H9 (cell line): ENCODE measurements around the gene SH3GL1. TPM values are rescaled to one million over a fixed set of nuclear protein-coding genes. Genes with fewer than 3 reads are reported as not detected.

Experiments used
- DNase-seq: peaks from one replicate; pipeline ENCODE4 v3.0.0-alpha.2; 2017
- H2AFZ ChIP-seq: one replicate; pipeline ENCODE4 v1.6.1; 2013; ENCODE audit warnings: mild to moderate bottlenecking, low read length, control low read depth, moderate library complexity
- H2AK5ac ChIP-seq: 2 replicates; pipeline ENCODE4 v1.6.1; 2013; ENCODE audit warnings: low read length, control low read depth, mixed read lengths; ENCODE audit not compliant: insufficient read length
- H2BK120ac ChIP-seq: one replicate; pipeline ENCODE4 v1.6.1; 2013; ENCODE audit warnings: low read depth, mild to moderate bottlenecking, low read length, control low read depth, inconsistent platforms; ENCODE audit not compliant: poor library complexity, severe bottlenecking
- H2BK12ac ChIP-seq: 2 replicates; pipeline ENCODE4 v1.6.1; 2013; ENCODE audit warnings: low read length, control low read depth, mixed read lengths, low read depth; ENCODE audit not compliant: insufficient read length
- H2BK15ac ChIP-seq: 2 replicates; pipeline ENCODE4 v1.6.1; 2013; ENCODE audit warnings: low read depth, low read length, control low read depth
- H2BK20ac ChIP-seq: one replicate; pipeline ENCODE4 v1.6.1; 2013; ENCODE audit warnings: low read depth, mild to moderate bottlenecking, low read length, control low read depth, inconsistent platforms; ENCODE audit not compliant: poor library complexity, severe bottlenecking
- H2BK5ac ChIP-seq: 2 replicates; pipeline ENCODE4 v1.6.1; 2013; ENCODE audit warnings: low read length, control low read depth, mixed read lengths; ENCODE audit not compliant: insufficient read length
- H3K14ac ChIP-seq: 2 replicates; pipeline ENCODE4 v1.6.1; 2013; ENCODE audit warnings: low read length, control low read depth; ENCODE audit not compliant: insufficient read depth
- H3K18ac ChIP-seq: 2 replicates; pipeline ENCODE4 v1.6.1; 2013; ENCODE audit warnings: low read depth, mild to moderate bottlenecking, mixed read lengths, low read length, control low read depth; ENCODE audit not compliant: insufficient read length
- H3K23ac ChIP-seq: 2 replicates; pipeline ENCODE4 v1.6.1; 2013; ENCODE audit warnings: low read length, control low read depth, mixed read lengths, low read depth; ENCODE audit not compliant: insufficient read length
- H3K23me2 ChIP-seq: 2 replicates; pipeline ENCODE4 v1.6.1; 2013; ENCODE audit warnings: low read depth, mild to moderate bottlenecking, mixed read lengths, low read length, control low read depth; ENCODE audit not compliant: insufficient read length, poor library complexity, severe bottlenecking
- H3K27ac ChIP-seq: 2 replicates; pipeline ENCODE4 v1.5.1; 2013; ENCODE audit warnings: low read length, control low read depth, mixed read lengths, low read depth; ENCODE audit not compliant: insufficient read length
- H3K27me3 ChIP-seq: 2 replicates; pipeline ENCODE4 v1.6.1; 2013; ENCODE audit warnings: low read length, control low read depth, inconsistent platforms; ENCODE audit not compliant: insufficient read depth
- H3K4ac ChIP-seq: 2 replicates; pipeline ENCODE4 v1.6.1; 2013; ENCODE audit warnings: low read depth, mild to moderate bottlenecking, control low read depth, inconsistent platforms, low read length, moderate library complexity
- H3K4me1 ChIP-seq: 2 replicates; pipeline ENCODE4 v1.6.1; 2013; ENCODE audit warnings: low read length, control low read depth, inconsistent platforms; ENCODE audit not compliant: insufficient read depth
- H3K4me2 ChIP-seq: 2 replicates; pipeline ENCODE4 v1.6.1; 2013; ENCODE audit warnings: low read length, control low read depth, mixed read lengths; ENCODE audit not compliant: insufficient read length, insufficient read depth
- H3K56ac ChIP-seq: 2 replicates; pipeline ENCODE4 v1.6.1; 2013; ENCODE audit warnings: low read depth, mild to moderate bottlenecking, mixed read lengths, low read length, control low read depth; ENCODE audit not compliant: insufficient read length
- H3K79me1 ChIP-seq: 2 replicates; pipeline ENCODE4 v1.6.1; 2013; ENCODE audit warnings: low read depth, mild to moderate bottlenecking, moderate library complexity, low read length, control low read depth, inconsistent platforms; ENCODE audit not compliant: insufficient read depth, poor library complexity, severe bottlenecking
- H3K79me2 ChIP-seq: 2 replicates; pipeline ENCODE4 v1.6.1; 2013; ENCODE audit warnings: low read length, control low read depth, inconsistent platforms; ENCODE audit not compliant: insufficient read depth
- H3K9ac ChIP-seq: 2 replicates; pipeline ENCODE4 v1.6.1; 2013; ENCODE audit warnings: low read length, control low read depth, mixed read lengths; ENCODE audit not compliant: insufficient read length; ENCODE audit errors: extremely low read depth
- H3K9me3 ChIP-seq: one replicate; pipeline ENCODE4 v1.6.1; 2013; ENCODE audit warnings: low read depth, low read length, inconsistent platforms; ENCODE audit not compliant: control insufficient read depth
- H3T11ph ChIP-seq: one replicate; pipeline ENCODE4 v1.6.1; 2013; ENCODE audit warnings: mild to moderate bottlenecking, low read length, control low read depth, inconsistent platforms
- H4K20me1 ChIP-seq: one replicate; pipeline ENCODE4 v1.6.1; 2013; ENCODE audit not compliant: control insufficient read depth, insufficient read length, insufficient read depth
- H4K5ac ChIP-seq: 2 replicates; pipeline ENCODE4 v1.6.1; 2013; ENCODE audit warnings: low read depth, mild to moderate bottlenecking, mixed read lengths, low read length, control low read depth; ENCODE audit not compliant: insufficient read length
- H4K8ac ChIP-seq: replicated peaks from 2 replicates; pipeline ENCODE4 v1.6.1; 2013; ENCODE audit warnings: low read length, control low read depth, mixed read lengths, low read depth; ENCODE audit not compliant: insufficient read length
- H4K91ac ChIP-seq: 2 replicates; pipeline ENCODE4 v1.6.1; 2013; ENCODE audit warnings: low read depth, mild to moderate bottlenecking, moderate library complexity, mixed read lengths, low read length, control low read depth; ENCODE audit not compliant: insufficient read length
- H3K27ac Mint-ChIP-seq, 3 experiments: 2 replicates in 2 of 3; 3 replicates in 1 of 3; pipeline ENCODE4 v1.8.0; 2020 to 2021; ENCODE audit warnings: mixed read lengths in 3 of 3, mild to moderate bottlenecking in 1 of 3, moderate library complexity in 1 of 3
- H3K27me3 Mint-ChIP-seq: 2 replicates; pipeline ENCODE4 v1.8.0; 2021; ENCODE audit warnings: low read depth, mild to moderate bottlenecking, moderate library complexity, mixed read lengths
- H3K36me3 Mint-ChIP-seq, 3 experiments: 2 replicates in 2 of 3; 3 replicates in 1 of 3; pipeline ENCODE4 v1.8.0; 2020 to 2021; ENCODE audit warnings: low read depth in 3 of 3, mixed read lengths in 3 of 3; ENCODE audit not compliant: insufficient read depth in 1 of 3
- H3K4me1 Mint-ChIP-seq, 2 experiments: 2 replicates each; pipeline ENCODE4 v1.8.0; 2020; ENCODE audit warnings: mixed read lengths in 2 of 2
- H3K4me3 Mint-ChIP-seq, 2 experiments: 2 replicates in 1 of 2; 3 replicates in 1 of 2; pipeline ENCODE4 v1.8.0; 2020 to 2021; ENCODE audit warnings: mild to moderate bottlenecking in 2 of 2, mixed read lengths in 2 of 2, moderate library complexity in 1 of 2
- H3K9me3 Mint-ChIP-seq, 2 experiments: 2 replicates in 1 of 2; 3 replicates in 1 of 2; pipeline ENCODE4 v1.8.0; 2020; ENCODE audit warnings: mild to moderate bottlenecking in 2 of 2, mixed read lengths in 2 of 2, moderate library complexity in 1 of 2
- CTCF ChIP-seq: fragments of 200-600 bp; sonication (generic); conservative IDR thresholded peaks from 3 replicates; pipeline ENCODE4 v1.8.0; 2021; ENCODE audit warnings: antibody characterized with exemption, mild to moderate bottlenecking
- WGBS: extraction: QIAGEN DNeasy Blood & Tissue Kit; methylation state at CpG from one replicate; pipeline ENCODE4 v1.1.7; 2013; ENCODE audit warnings: missing lambda C conversion rate, low lambda C conversion rate, mixed read lengths; ENCODE audit not compliant: insufficient read length; ENCODE audit errors: extremely low coverage; 5-methylcytosine and 5-hydroxymethylcytosine counted together
- total RNA-seq: library from RNA; stranded (reverse); gene quantifications from 2 replicates; pipeline ENCODE4 v1.2.1, GENCODE V29; 2021

The SH3GL1 gene
- total RNA-seq, 1 experiment from 2014 or later: 85.5 TPM

- H2BK5ac ChIP-seq: no peak overlapping the region
- H3K23ac ChIP-seq: no peak overlapping the region
- H3K14ac ChIP-seq: no peak overlapping the region; the same call in none of the 2 replicates
- no peak overlapping the region for H2BK20ac ChIP-seq
- H2BK120ac ChIP-seq: no peak overlapping the region
- H3K4me2 ChIP-seq: no peak overlapping the region
- H3K4me1 Mint-ChIP-seq: peaks cover 38 to 48% of the 10 kb centered on the region in 2 experiments
- H4K91ac ChIP-seq: no peak overlapping the region
- no peaks in the 10 kb centered on the region; the same call in 1 of the 2 replicates for H3K79me2 ChIP-seq
- H2AK5ac ChIP-seq: no peak overlapping the region
- H4K8ac ChIP-seq: no peak overlapping the region
- H3K79me1 ChIP-seq: peaks cover 7% of the 10 kb centered on the region
- H4K20me1 ChIP-seq: peaks cover 5% of the 10 kb centered on the region
- no peak overlapping the region for H3K4ac ChIP-seq
- WGBS: no CpG with 5 or more reads among the region's 16 CpGs
- no peak overlapping the region for H3K9ac ChIP-seq
- no peak overlapping the region for H3T11ph ChIP-seq
- H3K9me3 Mint-ChIP-seq: no peaks in the 10 kb centered on the region
- H3K23me2 ChIP-seq: no peaks in the 10 kb centered on the region
- H2BK15ac ChIP-seq: no peak overlapping the region
- H2BK12ac ChIP-seq: no peak overlapping the region
- 0 out of 5 replicates have a peak overlapping the region, but pooled peaks of 1 of the 2 experiments have one; percentile 3 for H3K4me3 Mint-ChIP-seq
- H3K9me3 ChIP-seq: no peaks in the 10 kb centered on the region
- no peak overlapping the region for H4K5ac ChIP-seq
- peaks cover 8% of the 10 kb centered on the region; the same call in 1 of the 2 replicates for H3K4me1 ChIP-seq
- TF ChIP-seq CTCF: 0 out of 3 replicates have a peak, but pooled peaks have one; percentile 6
- no peak overlapping the region for H3K56ac ChIP-seq
- H3K27me3 ChIP-seq: no peaks in the 10 kb centered on the region
- H3K27me3 Mint-ChIP-seq: peaks cover 2% of the 10 kb centered on the region; the same call in 1 of the 2 replicates
- H3K18ac ChIP-seq: no peak overlapping the region
- DNase-seq: no peak
- no peak overlapping the region for H3K27ac ChIP-seq
- no peaks in the 10 kb centered on the region; a peak in 1 of 7 replicates for H3K36me3 Mint-ChIP-seq
- H3K27ac Mint-ChIP-seq: peak overlapping the region; percentile 53 to 96 (median 96)
- H2AFZ ChIP-seq: no peak overlapping the region
Observed at GRCh38 chr19:4376028-4376670, 24.2 kb downstream of the SH3GL1 start.
